Measurements from ENCODE around the gene WDR54.

- no peak for TF ChIP-seq CTCF (conservative IDR thresholded peaks at IDR 0.05)
- no peak for TF ChIP-seq EZH2 (IDR thresholded peaks at IDR 0.05; ENCODE audit: low read depth)
Measured at GRCh38 chr2:74419345-74419744, 2.2 kb upstream of the WDR54 start.

Measured in PC-9 (cell line).